ENCODE data around the gene MYL11.

MYL11 gene

GRCh38 chr16:30407102-30407803, 32.7 kb downstream of the MYL11 start, which contains the start of gene ZNF771 (continued):
- TF ChIP-seq ZBTB49 (tag by site-specific recombination; IDR thresholded peaks at IDR 0.05; ENCODE audit: low read depth) = no peak
- peak; percentile 93 for TF ChIP-seq KLF7 (tag by site-specific recombination; IDR thresholded peaks at IDR 0.05; ENCODE audit: borderline replicate concordance)
- peak; percentile 93; the same call in 1 of the 2 replicates for TF ChIP-seq KLF8 (tag by site-specific recombination; IDR thresholded peaks at IDR 0.05)
- peak; percentile 92 for TF ChIP-seq ZFHX2 (tag by site-specific recombination; conservative IDR thresholded peaks at IDR 0.05)
- peak; percentile 59 for TF ChIP-seq ZNF639 (tag by site-specific recombination; IDR thresholded peaks at IDR 0.05)

- Histone ChIP-seq H3K9me3 (ENCODE audit: control insufficient read depth, insufficient read depth, low read depth, low read length) (no peaks in the 10 kb centered on the region), H3K27ac (ENCODE audit: extremely low read depth, low read depth, low read length) (peak overlapping the region; percentile 92), H3K4me3 (ENCODE audit: low read depth, low read length) (peak overlapping the region; percentile 82), H3K36me3 (ENCODE audit: control insufficient read depth in 2 of 2, insufficient read depth in 1 of 2, low read length in 2 of 2) (peaks cover 6 to 38% of the 10 kb centered on the region in 2 experiments; a peak in 2 of 3 replicates), H3K4me1 (ENCODE audit: control insufficient read depth, insufficient read depth, low read length) (peaks cover 5% of the 10 kb centered on the region; the same call in 1 of the 2 replicates)
- CTCF ChIA-PET = interaction anchor here (0.6 to 2.9 kb wide), 21 partner anchors 10 to 447 kb away, joined by 3 to 27 read pairs (median 5); partner anchors contain the start of genes DCTPP1, TBX6, TLCD3B and ZNF48
- POLR2A ChIA-PET = interaction anchor here (0.5 to 5.9 kb wide), 26 partner anchors 8 to 584 kb away, joined by 3 to 64 read pairs (median 4); partner anchors contain the start of genes ALDOA, CD2BP2, DCTPP1 and FBRS
- TF ChIP-seq ZNF654 (tag by site-specific recombination; IDR thresholded peaks at IDR 0.05; ENCODE audit: low read depth) (no peak), IKZF3 (tag by site-specific recombination; IDR thresholded peaks at IDR 0.05) (peak; percentile 86), ZNF629 (tag by site-specific recombination; IDR thresholded peaks at IDR 0.05) (peak; percentile 21; the same call in 1 of the 2 replicates), ZNF76 (tag by site-specific recombination; IDR thresholded peaks at IDR 0.05; ENCODE audit: borderline replicate concordance, low read depth) (peak; percentile 82), KLF9 (tag by site-specific recombination; IDR thresholded peaks at IDR 0.05; ENCODE audit: low read depth) (peak; percentile 16), SP7 (tag by site-specific recombination; IDR thresholded peaks at IDR 0.05) (0 out of 2 replicates have a peak, but pooled peaks have one; percentile 51), ZBTB10 (tag by site-specific recombination; IDR thresholded peaks at IDR 0.05) (no peak), ZFP41 (tag by site-specific recombination; IDR thresholded peaks at IDR 0.05; ENCODE audit: borderline replicate concordance) (no peak), ZIC2 (tag by site-specific recombination; IDR thresholded peaks at IDR 0.05) (peak; percentile 87), BCL11B (tag by site-specific recombination; IDR thresholded peaks at IDR 0.05; ENCODE audit: low read depth) (peak; percentile 6; the same call in 1 of the 2 replicates), ZNF398 (tag by site-specific recombination; IDR thresholded peaks at IDR 0.05) (peak; percentile 4; the same call in 1 of the 2 replicates), PRDM10 (tag by site-specific recombination; IDR thresholded peaks at IDR 0.05) (peak; percentile 29; the same call in 1 of the 2 replicates), KLF10 (tag by site-specific recombination; IDR thresholded peaks at IDR 0.05) (peak; percentile 66), ZNF510 (tag by site-specific recombination; IDR thresholded peaks at IDR 0.05; ENCODE audit: insufficient replicate concordance) (no peak), OSR2 (tag by site-specific recombination; IDR thresholded peaks at IDR 0.05) (peak; percentile 51), ZNF843 (tag by site-specific recombination; IDR thresholded peaks at IDR 0.05) (no peak)
Measured at GRCh38 chr16:30407804-30408534, 33.4 kb downstream of the MYL11 start.

All from HEK293 (cell line).